ENCODE data around the gene CARF. TPM values are rescaled to one million over a fixed set of nuclear protein-coding genes. Genes with fewer than 3 reads are reported as not detected.

CARF gene
- total RNA-seq, 4 donors from 2014 or later, result 14.4 to 32.6 (median 19.7) TPM

- peak; percentile 94 to 96 for DNase-seq (ENCODE audit: low spot score in 2 of 2)
- no peaks in the 10 kb centered on the region for H3K27me3 ChIP-seq
- peaks cover 0 to 48% (median 16%) of the 10 kb centered on the region in 4 donors for H3K4me1 ChIP-seq
- peak within 1 kb of the TSS; percentile 93 to 99 (median 98) for H3K27ac ChIP-seq
- no peaks in the 10 kb centered on the region for H3K36me3 ChIP-seq
- peak within 1 kb of the TSS; percentile 89 to 98 (median 96) for H3K4me3 ChIP-seq
- no peaks in the 10 kb centered on the region for H3K9me3 ChIP-seq
- peak; percentile 94 to 96 for TF ChIP-seq EP300 (IDR thresholded peaks at IDR 0.05)
- TF ChIP-seq POLR2A (IDR thresholded peaks at IDR 0.05), result peak; percentile 73 to 81
- TF ChIP-seq CTCF (IDR thresholded peaks at IDR 0.05), result peak in 1 of 5 experiments; percentile 26
- WGBS, 2 donors, result 0 to 1% methylated on average over 45 to 56 of the region's 59 CpGs
These were observed 102.6 kb downstream of the CARF start, which contains the start of gene NBEAL1 for GRCh38 chr2:203014456-203015199. Gene NBEAL1 (plus strand): TSS chr2:203014875. CDS start chr2:203016385, 1,510 bp downstream.

GRCh38 chr2:203016716-203017115 is 104.6 kb downstream of the CARF start:
- H3K4me1 ChIP-seq, result peaks cover 0 to 67% (median 16%) of the 10 kb centered on the region in 4 donors
- WGBS, 2 donors, result 29 to 38% methylated on average over 3 of the region's 3 CpGs
- no peaks in the 10 kb centered on the region for H3K9me3 ChIP-seq
- no peaks in the 10 kb centered on the region for H3K36me3 ChIP-seq
- TF ChIP-seq EP300 (IDR thresholded peaks at IDR 0.05) (no peak), POLR2A (IDR thresholded peaks at IDR 0.05) (no peak), CTCF (IDR thresholded peaks at IDR 0.05) (no peak)
- no peak for DNase-seq (ENCODE audit: low spot score in 2 of 2)
- H3K4me3 ChIP-seq, result peak overlapping the region in 3 of 4 donors; percentile 10 to 96 (median 89)
- peak overlapping the region; percentile 27 to 99 (median 62) for H3K27ac ChIP-seq
- H3K27me3 ChIP-seq, result no peaks in the 10 kb centered on the region

DNA sequence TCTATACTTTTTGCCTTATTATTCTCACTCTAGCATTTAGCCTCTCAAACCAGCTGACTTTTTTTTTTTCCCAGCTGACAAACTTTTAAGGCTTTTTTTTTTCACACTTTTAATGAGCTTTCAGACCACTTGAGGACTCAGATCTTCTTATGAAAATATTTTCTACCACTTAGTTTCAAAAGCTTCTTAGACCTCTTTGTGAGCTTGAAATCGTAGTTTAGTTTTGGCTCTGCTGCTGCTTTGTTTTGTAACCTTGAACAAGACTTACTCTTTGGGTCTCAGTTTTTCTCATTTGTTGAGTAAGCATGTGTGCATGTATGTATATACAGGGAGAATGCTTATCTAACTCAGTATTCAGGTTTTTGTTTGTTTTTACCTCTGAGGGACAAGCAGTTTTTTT is 106.1 kb downstream of the CARF start:
- H3K4me3 ChIP-seq, result peak overlapping the region; percentile 3 to 96 (median 10)
- no peak for DNase-seq (ENCODE audit: low spot score in 2 of 2)
- no peaks in the 10 kb centered on the region for H3K36me3 ChIP-seq
- no peaks in the 10 kb centered on the region for H3K9me3 ChIP-seq
- TF ChIP-seq EP300 (IDR thresholded peaks at IDR 0.05) (no peak), CTCF (IDR thresholded peaks at IDR 0.05) (no peak), POLR2A (IDR thresholded peaks at IDR 0.05) (no peak)
- peak overlapping the region; percentile 9 to 99 (median 26) for H3K27ac ChIP-seq
- 4 to 10% methylated on average over 1 of the region's 1 CpG for WGBS, 2 donors
- no peaks in the 10 kb centered on the region for H3K27me3 ChIP-seq
- peaks cover 0 to 82% (median 16%) of the 10 kb centered on the region in 4 donors for H3K4me1 ChIP-seq

DNA sequence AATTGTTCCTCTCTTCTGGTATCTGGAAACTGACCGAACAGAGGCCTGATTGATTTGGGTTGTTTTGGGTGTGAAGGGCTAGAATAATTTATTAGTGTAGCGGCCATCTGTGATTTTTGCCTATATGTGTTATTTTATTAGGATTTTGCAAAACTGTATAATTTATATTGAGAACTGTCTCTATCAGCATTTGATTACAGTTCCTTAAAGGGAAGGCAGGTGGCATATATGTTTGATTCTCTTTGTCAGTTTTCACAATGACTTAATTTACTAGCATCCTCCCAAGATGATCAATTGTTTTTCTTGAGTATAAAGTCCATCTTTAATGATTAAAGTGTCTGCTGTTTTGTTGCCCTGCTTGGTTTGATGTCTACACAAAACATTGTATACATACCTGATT is 107.1 kb downstream of the CARF start:
- no peaks in the 10 kb centered on the region for H3K27me3 ChIP-seq
- TF ChIP-seq EP300 (IDR thresholded peaks at IDR 0.05) (no peak), CTCF (IDR thresholded peaks at IDR 0.05) (no peak), POLR2A (IDR thresholded peaks at IDR 0.05) (no peak)
- H3K9me3 ChIP-seq, result no peaks in the 10 kb centered on the region
- H3K4me3 ChIP-seq, result peak overlapping the region in 2 of 4 donors; percentile 5 to 96
- peaks cover 0 to 78% (median 13%) of the 10 kb centered on the region in 4 donors for H3K4me1 ChIP-seq
- H3K27ac ChIP-seq, result peak overlapping the region in 3 of 4 donors; percentile 26 to 99 (median 27)
- DNase-seq (ENCODE audit: low spot score in 2 of 2), result no peak
- peaks cover 0 to 4% (median 0%) of the 10 kb centered on the region in 3 donors for H3K36me3 ChIP-seq
- WGBS, 2 donors, result 48 to 49% methylated on average over 2 of the region's 2 CpGs

- 54 to 72% methylated on average over 4 of the region's 4 CpGs for WGBS, 2 donors
- H3K4me3 ChIP-seq, result no peak overlapping the region
- peak overlapping the region in 3 of 4 donors; percentile 21 to 62 (median 43) for H3K27ac ChIP-seq
- peaks cover 0 to 9% (median 0%) of the 10 kb centered on the region in 3 donors for H3K36me3 ChIP-seq
- DNase-seq (ENCODE audit: low spot score in 2 of 2), result no peak
- H3K4me1 ChIP-seq, result peaks cover 0 to 62% (median 3%) of the 10 kb centered on the region in 4 donors
- H3K9me3 ChIP-seq, result no peaks in the 10 kb centered on the region
- H3K27me3 ChIP-seq, result no peaks in the 10 kb centered on the region
- TF ChIP-seq CTCF (IDR thresholded peaks at IDR 0.05), result no peak
- TF ChIP-seq EP300 (IDR thresholded peaks at IDR 0.05), result no peak
- no peak for TF ChIP-seq POLR2A (IDR thresholded peaks at IDR 0.05)
These were observed 109.9 kb downstream of the CARF start for GRCh38 chr2:203021991-203022390.
